Uterine smooth muscle cell (primary cell): ENCODE results near the gene CFAP45. TPM values are rescaled to one million over a fixed set of nuclear protein-coding genes. Genes with fewer than 3 reads are reported as not detected.

ENCODE experiments used
- total RNA-seq: library from RNA; depleted of rRNA; stranded (reverse); fragments of >200 nt; gene quantifications from 2 replicates; pipeline ENCODE4 v1.2.3, GENCODE V29; 2014

The CFAP45 gene
- 0.62 and 1.1 TPM in 2 replicates for total RNA-seq

GRCh38 chr1:159900086-159900680 is at the start of gene CFAP45:
TSS of gene CFAP45 (minus strand) at chr1:159900165. CDS start at chr1:159900098, 67 bp downstream.

GRCh38 chr1:159945483-159946241 is 45.7 kb upstream of the CFAP45 start, which contains the start of gene IGSF9:
TSS of gene IGSF9 (minus strand) at chr1:159945613. CDS start at chr1:159943454, 2,159 bp downstream.

GRCh38 chr1:159924791-159925718 is 25.1 kb upstream of the CFAP45 start, which contains the start of gene TAGLN2:
TSS of gene TAGLN2 (minus strand) at chr1:159925507. CDS start at chr1:159920509, 4,998 bp downstream.

GRCh38 chr1:159862557-159862956 is 37.4 kb downstream of the CFAP45 start, which contains the start of gene VSIG8:
TSS of gene VSIG8 (minus strand) at chr1:159862657. CDS start at chr1:159862521, 136 bp downstream.

GRCh38 chr1:159826441-159827101 is 73.4 kb downstream of the CFAP45 start, which contains the start of gene SLAMF8:
TSS of gene SLAMF8 (plus strand) at chr1:159826873. CDS start at chr1:159826899, 26 bp downstream.

Other genes with a start within 250 kb of the CFAP45 start
- gene CRP, start 185.6 kb downstream of the CFAP45 start, total RNA-seq = not detected in 2 replicates
- gene DUSP23, start 119.2 kb downstream of the CFAP45 start, total RNA-seq = 10.5 and 15.2 TPM in 2 replicates
- not detected in 2 replicates for gene FCRL6, start 97.8 kb downstream of the CFAP45 start, total RNA-seq
- 0.11 TPM in 1 of 2 replicates, not detected in the other for gene SLAMF8, start 73.3 kb downstream of the CFAP45 start, total RNA-seq
- gene VSIG8, start 37.5 kb downstream of the CFAP45 start, total RNA-seq = 0.12 TPM in 1 of 2 replicates, not detected in the other
- gene TAGLN2, start 25.3 kb upstream of the CFAP45 start, total RNA-seq = 187 and 331 TPM in 2 replicates
- gene IGSF9, start 45.4 kb upstream of the CFAP45 start, total RNA-seq = under 0.01 TPM in 1 of 2 replicates, not detected in the other
- gene SLAMF9, start 54.1 kb upstream of the CFAP45 start, total RNA-seq = not detected in 2 replicates
- gene PIGM, start 131.8 kb upstream of the CFAP45 start, total RNA-seq = 3.1 and 4.0 TPM in 2 replicates
- gene KCNJ10, start 170.0 kb upstream of the CFAP45 start, total RNA-seq = under 0.01 TPM in 1 of 2 replicates, not detected in the other
- gene KCNJ9, start 181.4 kb upstream of the CFAP45 start, total RNA-seq = not detected in 2 replicates
- 12.3 and 32.0 TPM in 2 replicates for gene IGSF8, start 198.5 kb upstream of the CFAP45 start, total RNA-seq
- gene ATP1A2, start 215.6 kb upstream of the CFAP45 start, total RNA-seq = 0.37 TPM in 1 of 2 replicates, not detected in the other